Islet of Langerhans (tissue), 1 donor: ENCODE results near the gene LRP2BP.
"Not testable (repeated sequence)": the region's sequence is repeated elsewhere in the genome, so short reads cannot be mapped to it uniquely, and the experiment has no call there.

Experiments
- FAIRE-seq: peaks from one replicate; lab custom pipeline; 2011; peaks lifted over from hg19 to GRCh38; lab: Jason Lieb, UNC

The LRP2BP gene

GRCh38 chr4:185325721-185326120 is 70.0 kb downstream of the LRP2BP start:
- FAIRE-seq, result not testable (repeated sequence)

DNA sequence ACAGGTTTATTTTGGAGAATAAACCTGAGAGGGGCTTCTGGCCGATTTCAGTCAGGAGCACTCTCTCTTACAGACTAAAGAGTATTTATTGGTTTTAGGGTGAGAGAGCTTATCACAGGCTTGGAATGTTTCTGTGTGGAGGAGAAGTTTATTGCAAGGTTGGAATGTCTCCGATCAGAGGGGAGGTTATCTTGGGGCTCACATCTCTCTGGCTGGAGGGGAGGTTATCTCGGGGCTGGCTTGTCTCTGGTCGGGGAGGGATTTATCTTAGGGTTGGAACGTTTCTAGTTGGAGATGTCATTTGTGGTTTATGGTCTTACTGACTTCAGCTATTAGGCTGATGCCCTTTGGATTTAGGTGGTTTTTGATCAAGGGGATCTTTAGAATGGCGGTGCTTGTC is 71.4 kb downstream of the LRP2BP start:
- not testable (repeated sequence) for FAIRE-seq

DNA sequence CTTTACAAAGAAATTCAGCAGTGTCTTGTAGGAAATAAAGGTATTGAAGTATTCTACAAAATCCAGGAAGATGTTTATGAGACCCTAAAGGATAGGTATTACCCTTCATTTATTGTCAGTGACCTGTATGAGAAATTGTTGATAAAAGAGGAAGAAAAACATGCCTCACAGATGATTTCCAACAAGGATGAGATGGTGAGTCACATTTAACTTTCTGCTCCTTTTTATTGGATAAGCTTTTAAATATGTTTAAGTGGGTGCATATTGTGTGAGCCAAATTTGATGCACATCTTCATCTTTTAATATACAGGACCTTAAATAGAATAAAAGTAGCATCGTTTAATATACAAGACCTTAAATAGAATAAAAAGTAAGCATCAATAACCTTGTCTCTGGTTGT is 72.1 kb downstream of the LRP2BP start:
- no peak for FAIRE-seq

DNA sequence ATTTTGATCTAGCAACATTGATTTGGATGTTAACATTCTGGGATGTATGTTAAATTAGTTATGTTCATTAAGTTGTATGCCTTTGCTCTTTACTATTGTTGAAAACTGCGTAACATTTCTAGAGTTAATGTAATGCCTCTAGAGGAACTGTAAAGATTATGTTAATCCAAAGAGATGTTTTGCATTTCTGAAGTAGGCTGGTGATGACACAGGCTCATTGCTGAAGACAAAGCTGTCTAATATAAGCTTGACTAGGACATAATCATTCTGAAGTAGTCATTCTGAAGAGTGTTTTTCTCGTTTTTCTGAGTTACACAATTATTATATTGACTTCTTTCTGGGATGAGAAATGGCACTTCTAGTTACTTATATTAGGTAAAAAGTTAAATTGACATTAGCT is 72.9 kb downstream of the LRP2BP start:
- FAIRE-seq, result no peak

DNA sequence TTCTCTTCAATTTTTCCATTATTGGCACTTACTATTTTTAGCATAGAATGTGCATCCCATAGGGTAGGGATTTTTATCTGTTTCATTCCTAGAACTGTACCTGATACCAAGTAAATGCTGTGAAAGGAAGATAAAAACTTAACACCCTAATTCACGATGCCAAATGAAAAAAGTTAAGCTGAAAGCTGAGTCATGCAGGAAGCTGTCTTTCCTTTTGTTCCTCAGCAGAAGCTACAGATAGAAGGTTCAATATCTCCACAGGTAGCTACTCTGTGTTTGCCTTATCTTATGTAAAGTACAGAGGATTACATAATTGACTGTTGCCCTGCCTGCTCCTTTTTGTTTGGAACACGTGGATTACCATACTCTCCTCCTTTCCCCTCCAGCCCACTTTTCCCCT is 77.0 kb downstream of the LRP2BP start:
- FAIRE-seq, result no peak

DNA sequence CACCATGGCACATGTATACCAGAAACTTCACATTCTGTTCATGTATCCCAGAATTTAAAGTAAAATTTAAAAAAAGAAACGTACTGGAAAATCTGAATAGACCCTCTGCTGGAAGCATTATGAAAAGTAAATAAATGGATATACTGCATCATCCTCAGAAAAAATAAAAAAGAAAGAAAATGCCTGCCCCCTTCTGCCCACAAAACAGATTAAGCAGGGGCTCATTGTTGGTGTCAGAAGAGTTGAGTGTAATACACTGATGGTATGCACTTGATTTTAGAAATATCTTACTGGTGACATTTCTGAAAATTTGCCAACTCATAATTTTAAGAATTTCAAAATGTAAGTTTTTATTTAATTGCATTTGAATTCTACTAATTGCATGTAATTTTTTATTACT is 77.8 kb downstream of the LRP2BP start:
- no peak for FAIRE-seq

DNA sequence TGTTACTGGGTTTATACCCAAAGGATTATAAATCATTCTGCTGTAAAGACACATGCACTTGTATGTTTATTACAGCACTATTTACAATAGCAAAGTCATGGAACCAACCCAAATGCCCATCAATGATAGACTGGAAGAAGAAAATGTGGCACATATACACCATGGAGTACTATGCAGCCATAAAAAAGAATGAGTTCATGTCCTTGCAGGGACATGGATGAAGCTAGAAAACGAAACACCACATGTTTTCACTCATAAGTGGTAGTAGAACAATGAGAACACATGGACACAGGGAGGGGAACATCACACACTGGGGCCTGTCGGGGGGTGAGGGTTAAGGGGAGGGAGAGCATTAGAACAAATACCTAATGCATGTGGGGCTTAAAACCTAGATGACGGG is 78.3 kb downstream of the LRP2BP start:
- not testable (repeated sequence) for FAIRE-seq
